ENCODE data around the gene SNAI1.

- TF ChIP-seq CTCF (IDR thresholded peaks at IDR 0.05), result no peak
- TF ChIP-seq POLR2A (IDR thresholded peaks at IDR 0.05), result no peak
These were observed 1.1 kb downstream of the SNAI1 start for GRCh38 chr20:49983848-49984408.
